Fibroblast of lung (primary cell): ENCODE measurements around the gene SEMA4G.

Source experiments
- CTCF ChIP-seq, 2 donors: IDR thresholded peaks in 1 of 2; conservative IDR thresholded peaks in 1 of 2; 1 replicate in 1 of 2; 2 replicates in 1 of 2; pipeline ENCODE4 v1.5.1; 2011 to 2012; ENCODE audit warnings: low read length in 2 of 2, control low read depth in 1 of 2, inconsistent platforms in 1 of 2, low read depth in 1 of 2, mild to moderate bottlenecking in 1 of 2
- EZH2 ChIP-seq: IDR thresholded peaks from 2 replicates; pipeline ENCODE4 v1.5.1; 2012; ENCODE audit warnings: low read length, control low read depth, mild to moderate bottlenecking; ENCODE audit errors: missing control alignments

GRCh38 chr10:100943508-100943907 is 25.8 kb upstream of the SEMA4G start:
- TF ChIP-seq CTCF (conservative IDR thresholded peaks at IDR 0.05 in 1 of 2, IDR thresholded peaks at IDR 0.05 in 1 of 2; ENCODE audit: low read depth in 1 of 2, low read length in 2 of 2) (no peak), EZH2 (no peak)
